Astrocyte (in vitro differentiated cells and primary cell): ENCODE measurements around the gene NDRG4. TPM values are rescaled to one million over a fixed set of nuclear protein-coding genes. Genes with fewer than 3 reads are reported as not detected.

Experiments used
- DNase-seq: peaks from one replicate; pipeline ENCODE4 v3.0.0-alpha.2; 2010; ENCODE audit warnings: low read depth
- FAIRE-seq: peaks from 2 replicates; lab custom pipeline; 2011; peaks lifted over from hg19 to GRCh38; lab: Jason Lieb, UNC
- H2AFZ ChIP-seq: 2 replicates; pipeline ENCODE4 v1.6.0; 2012; ENCODE audit warnings: low read depth, low read length, inconsistent platforms
- H3K27ac ChIP-seq: 2 replicates; pipeline ENCODE4 v1.5.1; 2011; ENCODE audit warnings: low read depth, low read length, inconsistent platforms
- H3K27me3 ChIP-seq: 2 replicates; pipeline ENCODE4 v1.6.0; 2011; ENCODE audit warnings: low read length, inconsistent platforms; ENCODE audit not compliant: insufficient read depth
- H3K36me3 ChIP-seq: 2 replicates; pipeline ENCODE4 v1.5.1; 2011; ENCODE audit warnings: low read length, inconsistent platforms; ENCODE audit not compliant: insufficient read depth
- H3K4me1 ChIP-seq: 2 replicates; pipeline ENCODE4 v1.5.1; 2011; ENCODE audit warnings: low read length, inconsistent platforms; ENCODE audit not compliant: insufficient read depth
- H3K4me2 ChIP-seq: 2 replicates; pipeline ENCODE4 v1.6.0; 2012; ENCODE audit warnings: low read length, inconsistent platforms
- H3K4me3 ChIP-seq: 2 replicates; pipeline ENCODE4 v1.5.1; 2011; ENCODE audit warnings: low read depth, mild to moderate bottlenecking, low read length, inconsistent platforms; ENCODE audit not compliant: insufficient read depth
- H3K79me2 ChIP-seq: 2 replicates; pipeline ENCODE4 v1.6.0; 2012; ENCODE audit warnings: mild to moderate bottlenecking, low read length, inconsistent platforms; ENCODE audit not compliant: insufficient read depth
- H3K9ac ChIP-seq: 2 replicates; pipeline ENCODE4 v1.6.0; 2012; ENCODE audit warnings: mild to moderate bottlenecking, low read length, inconsistent platforms
- H3K9me3 ChIP-seq: 2 replicates; pipeline ENCODE4 v1.5.1; 2012; ENCODE audit warnings: low read depth, mild to moderate bottlenecking, low read length, inconsistent platforms; ENCODE audit not compliant: insufficient read depth
- H4K20me1 ChIP-seq: 2 replicates; pipeline ENCODE4 v1.6.0; 2012; ENCODE audit warnings: low read length, inconsistent platforms; ENCODE audit not compliant: insufficient read depth
- H3K27ac Mint-ChIP-seq: one replicate; pipeline ENCODE4 v1.8.0; 2021; ENCODE audit warnings: mild to moderate bottlenecking, mixed read lengths; ENCODE audit not compliant: unreplicated experiment
- H3K27me3 Mint-ChIP-seq: one replicate; pipeline ENCODE4 v1.8.0; 2021; ENCODE audit warnings: low read depth, mixed read lengths; ENCODE audit not compliant: unreplicated experiment
- H3K36me3 Mint-ChIP-seq: one replicate; pipeline ENCODE4 v1.8.0; 2021; ENCODE audit warnings: low read depth, mixed read lengths; ENCODE audit not compliant: unreplicated experiment
- H3K4me1 Mint-ChIP-seq: one replicate; pipeline ENCODE4 v1.8.0; 2021; ENCODE audit warnings: low read depth, mixed read lengths; ENCODE audit not compliant: unreplicated experiment
- H3K4me3 Mint-ChIP-seq: one replicate; pipeline ENCODE4 v1.8.0; 2021; ENCODE audit warnings: mild to moderate bottlenecking, moderate library complexity, mixed read lengths; ENCODE audit not compliant: unreplicated experiment
- H3K9me3 Mint-ChIP-seq: one replicate; pipeline ENCODE4 v1.8.0; 2021; ENCODE audit warnings: mild to moderate bottlenecking, mixed read lengths; ENCODE audit not compliant: unreplicated experiment
- EZH2 ChIP-seq: IDR thresholded peaks from 2 replicates; pipeline ENCODE4 v1.6.1; 2012; ENCODE audit warnings: mild to moderate bottlenecking, low read length, inconsistent platforms; ENCODE audit not compliant: insufficient read depth
- total RNA-seq: library from RNA; stranded (reverse); gene quantifications from 2 replicates; pipeline ENCODE4 v1.2.1, GENCODE V29; 2021
- TF ChIP-seq, protein P1 (sequence below): IDR thresholded peaks from 2 replicates; pipeline ENCODE4 v1.5.1; 2011; ENCODE audit warnings: low read depth, mild to moderate bottlenecking, inconsistent platforms, low read length, moderate library complexity; ENCODE audit not compliant: insufficient read depth

NDRG4 gene
- total RNA-seq, 1 donor from 2014 or later = 21.9 TPM

DNA sequence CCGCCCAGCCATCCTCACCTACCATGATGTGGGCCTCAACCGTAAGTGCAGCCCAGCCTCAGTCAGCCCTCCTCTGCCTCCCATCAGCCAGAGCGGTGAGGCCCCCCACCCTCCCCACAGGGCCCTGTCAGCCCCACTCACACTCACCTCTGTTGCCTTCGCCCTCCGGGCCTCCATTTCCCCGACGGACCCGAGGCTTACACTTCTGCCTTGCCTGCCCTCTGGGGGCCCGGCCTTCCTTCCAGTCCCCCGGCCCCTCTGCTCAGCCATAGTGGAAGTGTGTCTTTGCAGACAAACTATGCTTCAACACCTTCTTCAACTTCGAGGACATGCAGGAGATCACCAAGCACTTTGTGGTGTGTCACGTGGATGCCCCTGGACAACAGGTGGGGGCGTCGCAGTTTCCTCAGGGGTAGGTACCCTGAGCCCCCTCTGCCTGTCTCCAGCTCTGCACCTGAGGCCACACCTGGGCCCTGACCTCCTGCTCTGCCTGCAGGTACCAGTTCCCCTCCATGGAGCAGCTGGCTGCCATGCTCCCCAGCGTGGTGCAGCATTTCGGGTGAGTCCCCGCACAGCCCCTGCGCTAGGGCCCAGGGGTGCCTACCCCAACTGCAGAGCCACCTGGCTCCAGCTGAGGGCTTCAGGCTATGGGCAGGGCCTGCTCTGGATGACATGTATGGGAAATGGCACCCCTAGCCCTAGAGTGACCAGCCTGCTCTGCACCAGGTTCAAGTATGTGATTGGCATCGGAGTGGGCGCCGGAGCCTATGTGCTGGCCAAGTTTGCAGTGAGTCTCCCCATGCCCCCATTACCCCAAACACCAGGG is 4.1 kb downstream of the NDRG4 start:
- Histone ChIP-seq H3K36me3 (no peaks in the 10 kb centered on the region), H3K79me2 (peaks cover 9% of the 10 kb centered on the region), H3K9me3 (no peaks in the 10 kb centered on the region), H3K9ac (no peak overlapping the region), H3K4me3 (no peak overlapping the region), H2AFZ (no peak overlapping the region), H4K20me1 (peaks cover 17% of the 10 kb centered on the region), H3K4me2 (no peak overlapping the region), H3K27me3 (no peaks in the 10 kb centered on the region), H3K4me1 (peaks cover 17% of the 10 kb centered on the region), H3K27ac (no peak overlapping the region)
- TF ChIP-seq EZH2 = no peak
- TF ChIP-seq, protein P1, sequence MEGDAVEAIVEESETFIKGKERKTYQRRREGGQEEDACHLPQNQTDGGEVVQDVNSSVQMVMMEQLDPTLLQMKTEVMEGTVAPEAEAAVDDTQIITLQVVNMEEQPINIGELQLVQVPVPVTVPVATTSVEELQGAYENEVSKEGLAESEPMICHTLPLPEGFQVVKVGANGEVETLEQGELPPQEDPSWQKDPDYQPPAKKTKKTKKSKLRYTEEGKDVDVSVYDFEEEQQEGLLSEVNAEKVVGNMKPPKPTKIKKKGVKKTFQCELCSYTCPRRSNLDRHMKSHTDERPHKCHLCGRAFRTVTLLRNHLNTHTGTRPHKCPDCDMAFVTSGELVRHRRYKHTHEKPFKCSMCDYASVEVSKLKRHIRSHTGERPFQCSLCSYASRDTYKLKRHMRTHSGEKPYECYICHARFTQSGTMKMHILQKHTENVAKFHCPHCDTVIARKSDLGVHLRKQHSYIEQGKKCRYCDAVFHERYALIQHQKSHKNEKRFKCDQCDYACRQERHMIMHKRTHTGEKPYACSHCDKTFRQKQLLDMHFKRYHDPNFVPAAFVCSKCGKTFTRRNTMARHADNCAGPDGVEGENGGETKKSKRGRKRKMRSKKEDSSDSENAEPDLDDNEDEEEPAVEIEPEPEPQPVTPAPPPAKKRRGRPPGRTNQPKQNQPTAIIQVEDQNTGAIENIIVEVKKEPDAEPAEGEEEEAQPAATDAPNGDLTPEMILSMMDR = no peak
- Mint-ChIP-seq H3K4me3 (no peak overlapping the region), H3K9me3 (no peaks in the 10 kb centered on the region), H3K4me1 (peaks cover 1% of the 10 kb centered on the region), H3K36me3 (peaks cover 6% of the 10 kb centered on the region), H3K27me3 (peaks cover 7% of the 10 kb centered on the region), H3K27ac (no peak overlapping the region)
- no peak for DNase-seq
- FAIRE-seq = no peak

DNA sequence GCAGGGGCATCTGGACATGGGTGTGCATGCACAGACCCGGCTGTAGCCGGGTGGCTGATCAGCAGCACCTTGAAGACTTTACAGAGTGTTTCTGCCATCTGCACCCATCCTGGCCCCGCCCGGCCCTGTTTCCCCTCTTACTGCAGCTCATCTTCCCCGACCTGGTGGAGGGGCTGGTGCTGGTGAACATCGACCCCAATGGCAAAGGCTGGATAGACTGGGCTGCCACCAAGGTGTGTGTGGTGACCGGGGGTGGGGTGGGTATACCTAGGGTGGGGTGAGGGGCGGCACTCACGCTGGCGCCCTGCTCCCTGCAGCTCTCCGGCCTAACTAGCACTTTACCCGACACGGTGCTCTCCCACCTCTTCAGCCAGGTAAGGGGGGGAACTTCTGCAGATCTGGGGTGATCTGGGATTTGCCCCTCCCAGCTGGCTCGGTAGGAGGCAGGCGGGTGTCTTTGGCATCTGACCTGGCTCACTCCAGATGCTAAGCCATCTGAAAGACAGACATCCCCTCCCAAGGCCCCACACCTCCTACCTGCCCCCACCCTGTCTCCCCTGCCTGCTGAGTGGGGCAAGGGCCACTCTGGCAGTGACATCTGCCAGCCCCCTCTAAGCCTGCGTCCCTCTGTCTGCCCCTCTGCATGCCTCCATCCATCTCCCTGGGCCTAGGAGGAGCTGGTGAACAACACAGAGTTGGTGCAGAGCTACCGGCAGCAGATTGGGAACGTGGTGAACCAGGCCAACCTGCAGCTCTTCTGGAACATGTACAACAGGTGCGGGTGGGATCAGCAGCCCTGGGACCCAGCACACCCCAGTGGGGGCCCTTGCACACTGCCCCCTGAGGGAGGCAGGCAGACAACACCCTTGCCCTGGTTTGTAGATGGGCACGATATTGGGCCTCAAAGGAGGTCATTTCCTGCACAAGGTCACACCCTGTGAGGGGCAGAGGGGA is 6.6 kb downstream of the NDRG4 start:
- no peak for TF ChIP-seq EZH2
- TF ChIP-seq, protein P1 = no peak
- no peak overlapping the region for H3K4me2 ChIP-seq
- H3K79me2 ChIP-seq = peaks cover 4% of the 10 kb centered on the region
- peaks cover 6% of the 10 kb centered on the region for H3K27me3 Mint-ChIP-seq
- H3K27ac Mint-ChIP-seq = no peak overlapping the region
- H2AFZ ChIP-seq = no peak overlapping the region
- H3K36me3 Mint-ChIP-seq = peaks cover 6% of the 10 kb centered on the region
- FAIRE-seq = no peak
- H3K4me3 ChIP-seq = no peak overlapping the region
- H3K4me3 Mint-ChIP-seq = no peak overlapping the region
- peaks cover 22% of the 10 kb centered on the region for H4K20me1 ChIP-seq
- H3K9me3 ChIP-seq = no peaks in the 10 kb centered on the region
- H3K9ac ChIP-seq = no peak overlapping the region
- H3K9me3 Mint-ChIP-seq = no peaks in the 10 kb centered on the region
- H3K27me3 ChIP-seq = no peaks in the 10 kb centered on the region
- no peaks in the 10 kb centered on the region for H3K4me1 Mint-ChIP-seq
- no peak for DNase-seq
- H3K36me3 ChIP-seq = no peaks in the 10 kb centered on the region
- H3K27ac ChIP-seq = no peak overlapping the region
- peaks cover 3% of the 10 kb centered on the region for H3K4me1 ChIP-seq
